ENCODE measurements around the gene PRKAR1A.

PRKAR1A gene

GRCh38 chr17:68592682-68593641, 80.7 kb downstream of the PRKAR1A start:
- no peak for DNase-seq (ENCODE audit: low read depth in 1 of 2, low spot score in 1 of 2)
- TF ChIP-seq GABPA (IDR thresholded peaks at IDR 0.05; ENCODE audit: low read depth): no peak
- no peak for TF ChIP-seq CTCF (IDR thresholded peaks at IDR 0.05; ENCODE audit: insufficient read depth, low read length)
- TF ChIP-seq POLR2AphosphoS5 (IDR thresholded peaks at IDR 0.05; ENCODE audit: low read depth): no peak
- no peak for TF ChIP-seq REST (IDR thresholded peaks at IDR 0.05; ENCODE audit: insufficient replicate concordance, low read depth)
- H3K4me3 ChIP-seq (replicated peaks; ENCODE audit: insufficient read depth, low read length): no peak overlapping the region
- H3K27me3 ChIP-seq (ENCODE audit: insufficient read depth, poor library complexity, severe bottlenecking): peaks cover 3% of the 10 kb centered on the region
- H3K27ac ChIP-seq (replicated peaks): no peak overlapping the region

- Histone ChIP-seq H3K27me3 (ENCODE audit: insufficient read depth, poor library complexity, severe bottlenecking) (peaks cover 18% of the 10 kb centered on the region), H3K4me3 (replicated peaks; ENCODE audit: insufficient read depth, low read length) (no peak overlapping the region), H3K27ac (replicated peaks) (no peak overlapping the region)
- TF ChIP-seq CTCF (IDR thresholded peaks at IDR 0.05; ENCODE audit: insufficient read depth, low read length) (no peak), POLR2AphosphoS5 (IDR thresholded peaks at IDR 0.05; ENCODE audit: low read depth) (no peak), SPI1 (IDR thresholded peaks at IDR 0.05; ENCODE audit: borderline replicate concordance, low read depth) (no peak), GABPA (IDR thresholded peaks at IDR 0.05; ENCODE audit: low read depth) (no peak), REST (IDR thresholded peaks at IDR 0.05; ENCODE audit: insufficient replicate concordance, low read depth) (no peak)
- DNase-seq (ENCODE audit: low read depth in 1 of 2, low spot score in 1 of 2): no peak
These were observed 82.3 kb downstream of the PRKAR1A start for GRCh38 chr17:68594552-68594951.

GRCh38 chr17:68595496-68595895, 83.3 kb downstream of the PRKAR1A start:
- Histone ChIP-seq H3K27ac (replicated peaks) (no peak overlapping the region), H3K27me3 (ENCODE audit: insufficient read depth, poor library complexity, severe bottlenecking) (peaks cover 23% of the 10 kb centered on the region), H3K4me3 (replicated peaks; ENCODE audit: insufficient read depth, low read length) (no peak overlapping the region)
- TF ChIP-seq SPI1 (IDR thresholded peaks at IDR 0.05; ENCODE audit: borderline replicate concordance, low read depth) (no peak), POLR2AphosphoS5 (IDR thresholded peaks at IDR 0.05; ENCODE audit: low read depth) (no peak), REST (IDR thresholded peaks at IDR 0.05; ENCODE audit: insufficient replicate concordance, low read depth) (no peak), GABPA (IDR thresholded peaks at IDR 0.05; ENCODE audit: low read depth) (no peak), CTCF (IDR thresholded peaks at IDR 0.05; ENCODE audit: insufficient read depth, low read length) (no peak)
- peak in 1 of 2 experiments; percentile 22 for DNase-seq (ENCODE audit: low read depth in 1 of 2, low spot score in 1 of 2)
